D721Med (cell line): ENCODE measurements around the gene PEX3.
"Not testable (repeated sequence)": the region's sequence is repeated elsewhere in the genome, so short reads cannot be mapped to it uniquely, and the experiment has no call there.

Experiments
- DNase-seq: peaks from one replicate; pipeline ENCODE4 v3.0.0; 2011; ENCODE audit warnings: low spot score; ENCODE audit not compliant: insufficient read length
- FAIRE-seq: peaks from 2 replicates; lab custom pipeline; 2011; peaks lifted over from hg19 to GRCh38; lab: Jason Lieb, UNC
- TF ChIP-seq, protein P1 (sequence below): IDR thresholded peaks from 2 replicates; pipeline ENCODE4 v1.5.1; 2012; ENCODE audit warnings: mild to moderate bottlenecking, control low read depth; ENCODE audit not compliant: insufficient read depth; ENCODE audit errors: missing control alignments

Gene PEX3

GRCh38 chr6:143449082-143449713 is 1.4 kb upstream of the PEX3 start:
- TF ChIP-seq, protein P1, sequence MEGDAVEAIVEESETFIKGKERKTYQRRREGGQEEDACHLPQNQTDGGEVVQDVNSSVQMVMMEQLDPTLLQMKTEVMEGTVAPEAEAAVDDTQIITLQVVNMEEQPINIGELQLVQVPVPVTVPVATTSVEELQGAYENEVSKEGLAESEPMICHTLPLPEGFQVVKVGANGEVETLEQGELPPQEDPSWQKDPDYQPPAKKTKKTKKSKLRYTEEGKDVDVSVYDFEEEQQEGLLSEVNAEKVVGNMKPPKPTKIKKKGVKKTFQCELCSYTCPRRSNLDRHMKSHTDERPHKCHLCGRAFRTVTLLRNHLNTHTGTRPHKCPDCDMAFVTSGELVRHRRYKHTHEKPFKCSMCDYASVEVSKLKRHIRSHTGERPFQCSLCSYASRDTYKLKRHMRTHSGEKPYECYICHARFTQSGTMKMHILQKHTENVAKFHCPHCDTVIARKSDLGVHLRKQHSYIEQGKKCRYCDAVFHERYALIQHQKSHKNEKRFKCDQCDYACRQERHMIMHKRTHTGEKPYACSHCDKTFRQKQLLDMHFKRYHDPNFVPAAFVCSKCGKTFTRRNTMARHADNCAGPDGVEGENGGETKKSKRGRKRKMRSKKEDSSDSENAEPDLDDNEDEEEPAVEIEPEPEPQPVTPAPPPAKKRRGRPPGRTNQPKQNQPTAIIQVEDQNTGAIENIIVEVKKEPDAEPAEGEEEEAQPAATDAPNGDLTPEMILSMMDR = no peak
- FAIRE-seq (no peak), DNase-seq (no peak)

GRCh38 chr6:143449714-143450452 is 722 bp upstream of the PEX3 start:
- TF ChIP-seq, protein P1 = no peak
- FAIRE-seq = no peak
- DNase-seq = no peak

- FAIRE-seq (no peak), DNase-seq (no peak)
- TF ChIP-seq, protein P1 = no peak
Measured at GRCh38 chr6:143451531-143451930, 926 bp downstream of the PEX3 start.

GRCh38 chr6:143457563-143458359 is 7.2 kb downstream of the PEX3 start:
- TF ChIP-seq, protein P1 = no peak
- no peak for FAIRE-seq
- DNase-seq = no peak

DNA sequence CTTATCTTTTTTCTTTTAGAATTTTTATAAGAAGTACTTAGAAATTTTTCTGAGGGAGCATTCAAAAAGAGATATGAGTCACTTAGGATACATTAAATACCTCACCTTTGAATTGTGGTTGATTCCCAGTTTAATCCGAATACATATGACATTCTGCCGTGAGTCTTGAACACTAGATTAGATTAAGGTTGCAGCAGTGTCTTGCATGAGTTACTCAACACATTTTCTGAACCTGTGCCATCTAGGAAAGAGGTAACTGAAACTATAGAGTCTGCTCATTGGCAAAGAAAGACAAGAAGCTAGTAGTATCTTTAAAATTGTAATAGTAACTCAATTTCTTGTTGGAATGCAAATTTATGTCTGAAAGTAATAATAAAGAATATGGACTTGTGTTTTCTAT is 14.9 kb downstream of the PEX3 start:
- TF ChIP-seq, protein P1 = no peak
- DNase-seq (no peak), FAIRE-seq (no peak)

GRCh38 chr6:143468026-143468425 is 17.4 kb downstream of the PEX3 start:
- TF ChIP-seq, protein P1 = no peak
- no peak for FAIRE-seq

DNA sequence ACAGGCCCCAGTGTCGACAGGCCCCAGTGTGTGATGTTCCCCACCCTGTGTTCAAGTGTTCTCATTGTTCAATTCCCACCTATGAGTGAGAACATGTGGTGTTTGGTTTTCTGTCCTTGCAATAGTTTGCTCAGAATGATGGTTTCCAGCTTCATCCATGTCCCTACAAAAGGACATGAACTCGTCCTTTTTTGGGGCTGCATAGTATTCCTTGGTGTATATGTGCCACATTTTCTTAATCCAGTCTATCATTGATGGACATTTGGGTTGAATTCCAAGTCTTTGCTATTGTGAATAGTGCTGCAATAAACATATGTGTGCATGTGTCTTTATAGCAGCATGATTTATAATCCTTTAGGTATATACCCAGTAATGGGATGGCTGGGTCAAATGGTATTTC is 18.2 kb downstream of the PEX3 start:
- not testable (repeated sequence) for FAIRE-seq, DNase-seq

More at GRCh38 chr6:143468026-143468425, 17.4 kb downstream of the PEX3 start:
- no peak for DNase-seq
